Erythroblast (primary cell): ENCODE measurements around the gene SBF2.

ENCODE experiments used
- GATA1 ChIP-seq: IDR thresholded peaks from 2 replicates; pipeline ENCODE4 v1.6.1; 2011; ENCODE audit warnings: low read depth, mild to moderate bottlenecking, control low read depth, low read length, moderate library complexity
- POLR2A ChIP-seq: IDR thresholded peaks from 2 replicates; pipeline ENCODE4 v1.6.1; 2011; ENCODE audit warnings: mild to moderate bottlenecking, low read length

DNA sequence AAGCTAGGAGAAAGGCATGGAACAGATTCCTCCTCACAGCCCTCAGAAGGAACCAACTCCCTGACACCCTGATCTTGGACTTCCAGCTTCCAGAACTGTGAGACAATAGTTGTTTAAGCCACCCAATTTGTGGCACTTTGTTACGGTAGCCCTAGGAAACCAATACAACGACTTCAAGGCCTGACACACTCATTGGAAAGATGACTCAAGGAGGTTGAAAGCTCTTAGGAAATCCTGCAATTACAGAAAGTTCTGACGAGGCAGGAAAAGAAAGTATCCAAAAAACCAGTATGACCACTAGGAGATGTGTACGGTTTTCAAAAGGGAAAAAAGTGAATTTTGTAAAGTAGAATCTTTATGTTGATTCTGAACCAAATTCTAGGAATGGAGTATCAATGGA, 468.7 kb downstream of the SBF2 start:
- TF ChIP-seq POLR2A (no peak), GATA1 (no peak)
